ENCODE measurements around the gene CCDC63. TPM values are rescaled to one million over a fixed set of nuclear protein-coding genes. Genes with fewer than 3 reads are reported as not detected.

CCDC63 gene
- total and polyA plus RNA-seq, 9 of the 15 experiments (the other 6 are each of a cell fraction or from before 2014, with no cell fraction given), result not detected

DNA sequence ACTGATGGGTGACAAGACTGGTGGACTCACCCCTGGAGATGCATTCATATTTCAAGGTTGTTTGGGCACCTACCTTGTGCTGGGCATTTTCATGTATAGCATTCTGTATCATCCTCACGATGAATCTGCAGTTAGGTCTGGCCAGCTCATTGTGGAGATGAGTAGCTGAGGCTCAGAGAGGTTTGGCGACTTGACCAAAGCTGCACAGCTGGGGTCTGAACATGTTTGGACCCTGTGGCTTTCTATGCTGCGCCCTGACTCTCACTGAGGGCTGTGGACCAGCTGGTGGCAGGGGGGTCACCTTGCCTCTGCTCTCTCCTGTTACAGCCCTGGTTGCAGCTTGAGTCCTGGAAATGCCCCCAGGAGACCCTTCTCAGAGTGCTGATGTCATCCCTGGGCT, 24.9 kb upstream of the CCDC63 start:
- no peak for DNase-seq (ENCODE audit: extremely low read depth in 1 of 4, low spot score in 3 of 4)
- Histone ChIP-seq H3K36me3 (ENCODE audit: control insufficient read depth, insufficient read depth, low read length) (no peaks in the 10 kb centered on the region), H3K9ac (ENCODE audit: insufficient read depth in 1 of 2, low read depth in 2 of 2, low read length in 2 of 2) (no peak overlapping the region), H3K4me1 (replicated peaks in 1 of 2; ENCODE audit: control insufficient read depth in 2 of 2, insufficient read depth in 2 of 2, low read length in 2 of 2) (peaks cover 2 to 3% of the 10 kb centered on the region in 2 experiments; a peak in 2 of 5 replicates), H3K79me2 (ENCODE audit: control insufficient read depth, insufficient read depth, low read length) (no peaks in the 10 kb centered on the region), H3K27ac (ENCODE audit: extremely low read depth, low read depth, low read length) (no peak overlapping the region), H3K4me3 (no peak overlapping the region), H3K9me3 (replicated peaks; ENCODE audit: control insufficient read depth, insufficient read depth, low read depth, low read length) (no peaks in the 10 kb centered on the region), H3K27me3 (ENCODE audit: control insufficient read depth in 2 of 2, insufficient read depth in 2 of 2, low read length in 2 of 2) (peaks cover 0 to 22% of the 10 kb centered on the region in 2 experiments; a peak in 2 of 5 replicates), H3K9me1 (ENCODE audit: control insufficient read depth, insufficient read depth, low read length) (no peaks in the 10 kb centered on the region), H3K4me2 (ENCODE audit: insufficient read depth, low read length) (no peak overlapping the region), H2AFZ (ENCODE audit: low read depth, low read length) (no peak overlapping the region), H4K20me1 (replicated peaks; ENCODE audit: control insufficient read depth, insufficient read depth, low read length) (no peaks in the 10 kb centered on the region)
- no peak for ATAC-seq
- WGBS (ENCODE audit: insufficient coverage, low coverage, missing lambda C conversion rate), result 4% methylated on average over 3 of the region's 3 CpGs
- in situ Hi-C loops (cut with MboI) (loop anchor here (10.0 kb wide), 1 partner anchor 207 kb away; the partner anchor contains the start of gene TCTN1), intact Hi-C loops (cut with micrococcal nuclease) (no loop called here)
- ChIA-PET POLR2A (interaction anchor here (0.5 to 0.7 kb wide), 2 partner anchors 156 to 547 kb away, joined by 3 to 4 read pairs; partner anchors contain the start of gene PHETA1), CTCF (ENCODE audit: low intra/inter-chr PET ratio) (no interaction called here)
- peak in 1 of 2 experiments; percentile 20; a peak in 1 of 4 replicates for TF ChIP-seq KDM1A (IDR thresholded peaks at IDR 0.05)
- peak; percentile 36 for TF ChIP-seq RBM25 (IDR thresholded peaks at IDR 0.05; ENCODE audit: low read depth, low read length, severe bottlenecking)
- TF ChIP-seq RBFOX2 (IDR thresholded peaks at IDR 0.05; ENCODE audit: low read depth, low read length), result no peak
- TF ChIP-seq JUN (IDR thresholded peaks at IDR 0.05; ENCODE audit: borderline replicate concordance, low read depth, low read length), result no peak
- no peak for TF ChIP-seq JUN (CRISPR knock-in tag; IDR thresholded peaks at IDR 0.05; ENCODE audit: borderline replicate concordance)
- no peak for TF ChIP-seq EP300 (IDR thresholded peaks at IDR 0.05; ENCODE audit: low read length)
- TF ChIP-seq ZFP1 (CRISPR knock-in tag; IDR thresholded peaks at IDR 0.05), result no peak
- TF ChIP-seq NCOA4 (IDR thresholded peaks at IDR 0.05; ENCODE audit: partially characterized antibody), result no peak
- 0 out of 4 replicates have a peak, but pooled peaks of 1 of the 2 experiments have one; percentile 9 for TF ChIP-seq RCOR1 (IDR thresholded peaks at IDR 0.05; ENCODE audit: borderline replicate concordance in 1 of 2, low read depth in 2 of 2, low read length in 2 of 2)
- TF ChIP-seq BHLHE40 (IDR thresholded peaks at IDR 0.05; ENCODE audit: low read length), result no peak
- TF ChIP-seq, protein P1, sequence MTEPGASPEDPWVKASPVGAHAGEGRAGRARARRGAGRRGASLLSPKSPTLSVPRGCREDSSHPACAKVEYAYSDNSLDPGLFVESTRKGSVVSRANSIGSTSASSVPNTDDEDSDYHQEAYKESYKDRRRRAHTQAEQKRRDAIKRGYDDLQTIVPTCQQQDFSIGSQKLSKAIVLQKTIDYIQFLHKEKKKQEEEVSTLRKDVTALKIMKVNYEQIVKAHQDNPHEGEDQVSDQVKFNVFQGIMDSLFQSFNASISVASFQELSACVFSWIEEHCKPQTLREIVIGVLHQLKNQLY (CRISPR knock-in tag; conservative IDR thresholded peaks at IDR 0.05), result no peak
- TF ChIP-seq RFX5 (IDR thresholded peaks at IDR 0.05; ENCODE audit: low read depth, low read length), result no peak
- TF ChIP-seq ZFP36 (IDR thresholded peaks at IDR 0.05; ENCODE audit: low read depth, low read length, partially characterized antibody), result peak; percentile 55
- no peak for FAIRE-seq
- no TSS peak for BruUV-seq (replicated peaks)

All from K562 (cell line).